DND-41 (cell line): ENCODE data around the gene EPAS1.

Experiments
- ATAC-seq: fragments of 200-7000 bp; cut with Tn5 transposase; 3 replicates; pipeline ENCODE4 v1.9.1; 2021; ENCODE audit warnings: low read depth; ENCODE audit not compliant: insufficient read depth
- DNase-seq: peaks from one replicate; pipeline ENCODE4 v3.0.0-alpha.2; 2020
- H2AFZ ChIP-seq: 2 replicates; pipeline ENCODE4 v1.6.0; 2012; ENCODE audit warnings: low read depth, low read length
- H3K27ac ChIP-seq: 2 replicates; pipeline ENCODE4 v1.5.1; 2012; ENCODE audit warnings: low read length, inconsistent platforms
- H3K27me3 ChIP-seq: fragments of 200-600 bp; sonication (generic); 2 replicates; pipeline ENCODE4 v1.6.0; 2012; ENCODE audit warnings: low read length, mild to moderate bottlenecking, inconsistent platforms; ENCODE audit not compliant: insufficient read depth, poor library complexity
- H3K36me3 ChIP-seq: 2 replicates; pipeline ENCODE4 v1.5.1; 2012; ENCODE audit warnings: low read length, inconsistent platforms; ENCODE audit not compliant: insufficient read depth
- H3K4me1 ChIP-seq: 2 replicates; pipeline ENCODE4 v1.5.1; 2012; ENCODE audit warnings: mild to moderate bottlenecking, low read length; ENCODE audit not compliant: insufficient read depth
- H3K4me2 ChIP-seq: 2 replicates; pipeline ENCODE4 v1.6.0; 2012; ENCODE audit warnings: mild to moderate bottlenecking, moderate library complexity, low read length, inconsistent platforms; ENCODE audit not compliant: insufficient read depth
- H3K4me3 ChIP-seq, 2 experiments: fragments of 200-600 bp in 1 of 2; shearing (Covaris generic) in 1 of 2; 2 replicates each; pipeline ENCODE4 v1.5.1; 2012 to 2016; ENCODE audit warnings: inconsistent platforms in 2 of 2, low read length in 2 of 2, mild to moderate bottlenecking in 2 of 2, low read depth in 1 of 2, moderate library complexity in 1 of 2
- H3K79me2 ChIP-seq: 2 replicates; pipeline ENCODE4 v1.6.0; 2012; ENCODE audit warnings: low read length, inconsistent platforms; ENCODE audit not compliant: insufficient read depth
- H3K9ac ChIP-seq: 2 replicates; pipeline ENCODE4 v1.6.0; 2012; ENCODE audit warnings: low read depth, mild to moderate bottlenecking, inconsistent platforms, low read length, moderate library complexity
- H3K9me3 ChIP-seq: 2 replicates; pipeline ENCODE4 v1.5.1; 2012; ENCODE audit warnings: low read length, moderate library complexity, mild to moderate bottlenecking, inconsistent platforms; ENCODE audit not compliant: insufficient read depth, severe bottlenecking
- H4K20me1 ChIP-seq: 2 replicates; pipeline ENCODE4 v1.6.0; 2012; ENCODE audit warnings: low read length; ENCODE audit not compliant: insufficient read depth
- CTCF ChIP-seq: IDR thresholded peaks from 2 replicates; pipeline ENCODE4 v1.5.1; 2012; ENCODE audit warnings: borderline replicate concordance, low read length, moderate library complexity, mild to moderate bottlenecking; ENCODE audit not compliant: poor library complexity, severe bottlenecking; ENCODE audit errors: extremely low read depth
- EZH2 ChIP-seq: IDR thresholded peaks from 3 replicates; pipeline ENCODE4 v1.6.1; 2012; ENCODE audit warnings: borderline replicate concordance, low read depth, mild to moderate bottlenecking, moderate library complexity, low read length, inconsistent platforms; ENCODE audit not compliant: severe bottlenecking

Gene EPAS1

DNA sequence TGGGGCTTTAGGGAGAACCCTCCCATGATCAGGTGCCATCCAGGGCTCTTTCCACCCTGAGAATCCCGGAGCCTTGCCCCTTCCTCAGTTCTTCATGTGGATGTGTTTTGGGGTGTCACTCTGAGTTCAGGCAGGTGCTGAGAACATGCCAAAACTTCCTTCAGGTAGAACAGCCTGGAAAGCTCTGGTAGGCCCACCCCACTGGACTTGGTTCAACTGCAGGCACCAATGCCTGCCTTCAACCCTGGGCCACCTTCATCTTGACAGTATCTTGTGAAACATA lies 85.8 kb downstream of the EPAS1 start:
- Histone ChIP-seq H3K4me2 (no peak overlapping the region), H4K20me1 (no peaks in the 10 kb centered on the region), H3K9me3 (no peaks in the 10 kb centered on the region), H3K4me1 (no peaks in the 10 kb centered on the region), H3K36me3 (no peaks in the 10 kb centered on the region), H2AFZ (no peak overlapping the region), H3K79me2 (no peaks in the 10 kb centered on the region), H3K9ac (no peak overlapping the region), H3K27ac (no peak overlapping the region), H3K4me3 (no peak overlapping the region), H3K27me3 (no peaks in the 10 kb centered on the region)
- DNase-seq: no peak
- no peak for ATAC-seq
- TF ChIP-seq EZH2 (no peak), CTCF (no peak)

GRCh38 chr2:46383784-46384456 lies 86.7 kb downstream of the EPAS1 start:
- ATAC-seq: no peak
- no peaks in the 10 kb centered on the region for H4K20me1 ChIP-seq
- no peak overlapping the region for H3K4me3 ChIP-seq
- no peak overlapping the region for H2AFZ ChIP-seq
- no peak overlapping the region for H3K9ac ChIP-seq
- H3K4me2 ChIP-seq: no peak overlapping the region
- no peak for DNase-seq
- no peak overlapping the region for H3K27ac ChIP-seq
- H3K27me3 ChIP-seq: no peaks in the 10 kb centered on the region
- H3K36me3 ChIP-seq: no peaks in the 10 kb centered on the region
- H3K4me1 ChIP-seq: no peaks in the 10 kb centered on the region
- no peaks in the 10 kb centered on the region for H3K79me2 ChIP-seq
- no peaks in the 10 kb centered on the region for H3K9me3 ChIP-seq
- TF ChIP-seq CTCF (no peak), EZH2 (no peak)

DNA sequence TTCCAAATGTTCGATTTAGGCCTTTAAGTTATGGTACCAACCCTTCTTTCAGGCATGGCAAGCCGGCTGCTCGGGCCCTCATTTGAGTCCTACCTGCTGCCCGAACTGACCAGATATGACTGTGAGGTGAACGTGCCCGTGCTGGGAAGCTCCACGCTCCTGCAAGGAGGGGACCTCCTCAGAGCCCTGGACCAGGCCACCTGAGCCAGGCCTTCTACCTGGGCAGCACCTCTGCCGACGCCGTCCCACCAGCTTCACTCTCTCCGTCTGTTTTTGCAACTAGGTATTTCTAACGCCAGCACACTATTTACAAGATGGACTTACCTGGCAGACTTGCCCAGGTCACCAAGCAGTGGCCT lies 87.2 kb downstream of the EPAS1 start:
- TF ChIP-seq EZH2: no peak
- TF ChIP-seq CTCF: no peak
- no peak overlapping the region for H2AFZ ChIP-seq
- H3K9me3 ChIP-seq: no peaks in the 10 kb centered on the region
- no peaks in the 10 kb centered on the region for H3K36me3 ChIP-seq
- H3K79me2 ChIP-seq: no peaks in the 10 kb centered on the region
- no peak overlapping the region for H3K4me2 ChIP-seq
- DNase-seq (no peak), ATAC-seq (no peak)
- no peak overlapping the region for H3K27ac ChIP-seq
- no peaks in the 10 kb centered on the region for H3K27me3 ChIP-seq
- H4K20me1 ChIP-seq: no peaks in the 10 kb centered on the region
- no peak overlapping the region for H3K4me3 ChIP-seq
- H3K9ac ChIP-seq: no peak overlapping the region
- H3K4me1 ChIP-seq: no peaks in the 10 kb centered on the region
